Liver (tissue), 10 donors: Measurements from ENCODE around the gene ACAT1. TPM values are rescaled to one million over a fixed set of nuclear protein-coding genes. Genes with fewer than 3 reads are reported as not detected.

Experiments used
- DNase-seq: peaks from one replicate; pipeline ENCODE4 v3.0.0-alpha.2; 2017; ENCODE audit warnings: low spot score
- H3K27ac ChIP-seq, 2 donors: one replicate each; pipeline ENCODE4 v1.7.0; 2013; ENCODE audit warnings: inconsistent platforms in 2 of 2, low read length in 2 of 2, control low read depth in 1 of 2, low read depth in 1 of 2, mild to moderate bottlenecking in 1 of 2
- H3K27me3 ChIP-seq, 4 donors: one replicate each; pipeline versions ENCODE4 v1.6.1 to v1.7.0; 2013; ENCODE audit warnings: low read length in 3 of 4, inconsistent platforms in 1 of 4, mild to moderate bottlenecking in 1 of 4, moderate library complexity in 1 of 4; ENCODE audit not compliant: control insufficient read depth in 4 of 4, insufficient read depth in 4 of 4
- H3K36me3 ChIP-seq, 4 donors: one replicate each; pipeline versions ENCODE4 v1.6.1 to v1.7.0; 2013; ENCODE audit warnings: low read length in 3 of 4, mild to moderate bottlenecking in 3 of 4, low read depth in 1 of 4, moderate library complexity in 1 of 4; ENCODE audit not compliant: control insufficient read depth in 4 of 4, insufficient read depth in 3 of 4
- H3K4me1 ChIP-seq, 4 donors: one replicate each; pipeline versions ENCODE4 v1.6.1 to v1.7.0; 2013; ENCODE audit warnings: low read length in 3 of 4, mild to moderate bottlenecking in 3 of 4, moderate library complexity in 1 of 4; ENCODE audit not compliant: control insufficient read depth in 4 of 4, insufficient read depth in 4 of 4
- H3K4me3 ChIP-seq, 3 donors: one replicate each; pipeline versions ENCODE4 v1.6.1 to v1.7.0; 2013; ENCODE audit warnings: low read length in 3 of 3, control low read depth in 1 of 3, low read depth in 1 of 3, mild to moderate bottlenecking in 1 of 3
- H3K9ac ChIP-seq, 2 donors: one replicate each; pipeline ENCODE4 v1.7.0; 2013; ENCODE audit warnings: low read length in 2 of 2, mild to moderate bottlenecking in 2 of 2, moderate library complexity in 2 of 2, control low read depth in 1 of 2, low read depth in 1 of 2
- H3K9me3 ChIP-seq, 4 donors: one replicate each; pipeline versions ENCODE4 v1.6.1 to v1.7.0; 2013; ENCODE audit warnings: low read length in 3 of 4; ENCODE audit not compliant: control insufficient read depth in 4 of 4
- ATF3 ChIP-seq: IDR thresholded peaks from 2 replicates; pipeline ENCODE4 v1.6.1; 2016; ENCODE audit warnings: antibody characterized with exemption
- FOXA2 ChIP-seq: IDR thresholded peaks from 2 replicates; pipeline ENCODE4 v1.6.1; 2016; ENCODE audit warnings: antibody characterized with exemption
- NR2F2 ChIP-seq: IDR thresholded peaks from 2 replicates; pipeline ENCODE4 v1.6.1; 2016; ENCODE audit warnings: antibody characterized with exemption
- RAD21 ChIP-seq, 2 donors: IDR thresholded peaks; 2 replicates each; pipeline ENCODE4 v1.6.1; 2016; ENCODE audit warnings: antibody characterized with exemption in 2 of 2, mild to moderate bottlenecking in 2 of 2
- WGBS: extraction: QIAGEN DNeasy Blood & Tissue Kit; methylation state at CpG from one replicate; pipeline ENCODE4 v1.1.7; 2013; 5-methylcytosine and 5-hydroxymethylcytosine counted together
- polyA plus RNA-seq, 2 donors: library from polyadenylated mRNA; stranded (reverse) in 1 of 2; unstranded in 1 of 2; fragments of 200-250 nt in 1 of 2; fragments of >200 nt in 1 of 2; fragmentation: Nextera tagmentation in 1 of 2; extraction: Ambion mirVana in 1 of 2; gene quantifications; one replicate each; pipeline versions ENCODE4 v1.2.1 to v1.2.3, GENCODE V29; 2013 to 2015
- small RNA-seq: library from RNA; depleted of rRNA; stranded (forward); fragments of <200 nt; gene quantifications from one replicate; pipeline ENCODE3, GENCODE V24; 2014
- total RNA-seq, 2 donors: library from RNA; depleted of rRNA; stranded (reverse); fragments of >200 nt; gene quantifications; one replicate each; pipeline ENCODE4 v1.2.3, GENCODE V29; 2014
- TF ChIP-seq, protein P1 (sequence below): fragments of 150-350 bp; IDR thresholded peaks from 2 replicates; pipeline ENCODE4 v1.5.1; 2017; ENCODE audit warnings: improper control_type of control experiment, low read depth, low read length; ENCODE audit not compliant: missing input control
- TF ChIP-seq, protein P2 (sequence below): IDR thresholded peaks from 2 replicates; pipeline ENCODE4 v1.6.1; 2016; ENCODE audit warnings: antibody characterized with exemption
- TF ChIP-seq, protein P3 (sequence below): IDR thresholded peaks from 2 replicates; pipeline ENCODE4 v1.6.1; 2016; ENCODE audit warnings: antibody characterized with exemption
- donor health status: healthy.
- donor health status: healthy.
- donor health status: healthy.
- donor health status: healthy.
- donor health status: healthy.

ACAT1 gene
- total and polyA plus RNA-seq, 4 donors: 99.8 to 1,048 (median 575) TPM

DNA sequence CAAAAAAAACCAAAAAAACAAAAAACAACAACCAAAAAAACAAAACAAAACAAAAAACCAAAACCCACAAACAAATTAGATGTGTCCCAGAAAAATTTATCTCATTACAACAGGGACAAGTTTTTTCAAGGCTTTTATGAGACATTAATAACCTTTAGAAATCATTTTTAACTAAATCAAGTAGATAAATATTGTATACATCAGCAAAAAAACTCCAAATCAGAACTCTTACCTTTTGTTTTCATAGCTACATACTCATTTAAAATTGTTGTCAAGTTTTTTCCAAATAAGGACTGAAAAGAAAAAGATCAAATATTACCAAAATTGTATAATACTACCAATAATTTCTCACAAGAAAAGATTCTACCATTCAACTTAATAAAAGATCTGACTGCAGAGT is 72.4 kb downstream of the ACAT1 start (continued):
- TF ChIP-seq, protein P1, sequence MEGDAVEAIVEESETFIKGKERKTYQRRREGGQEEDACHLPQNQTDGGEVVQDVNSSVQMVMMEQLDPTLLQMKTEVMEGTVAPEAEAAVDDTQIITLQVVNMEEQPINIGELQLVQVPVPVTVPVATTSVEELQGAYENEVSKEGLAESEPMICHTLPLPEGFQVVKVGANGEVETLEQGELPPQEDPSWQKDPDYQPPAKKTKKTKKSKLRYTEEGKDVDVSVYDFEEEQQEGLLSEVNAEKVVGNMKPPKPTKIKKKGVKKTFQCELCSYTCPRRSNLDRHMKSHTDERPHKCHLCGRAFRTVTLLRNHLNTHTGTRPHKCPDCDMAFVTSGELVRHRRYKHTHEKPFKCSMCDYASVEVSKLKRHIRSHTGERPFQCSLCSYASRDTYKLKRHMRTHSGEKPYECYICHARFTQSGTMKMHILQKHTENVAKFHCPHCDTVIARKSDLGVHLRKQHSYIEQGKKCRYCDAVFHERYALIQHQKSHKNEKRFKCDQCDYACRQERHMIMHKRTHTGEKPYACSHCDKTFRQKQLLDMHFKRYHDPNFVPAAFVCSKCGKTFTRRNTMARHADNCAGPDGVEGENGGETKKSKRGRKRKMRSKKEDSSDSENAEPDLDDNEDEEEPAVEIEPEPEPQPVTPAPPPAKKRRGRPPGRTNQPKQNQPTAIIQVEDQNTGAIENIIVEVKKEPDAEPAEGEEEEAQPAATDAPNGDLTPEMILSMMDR: no peak
- no peak for TF ChIP-seq FOXA2

DNA sequence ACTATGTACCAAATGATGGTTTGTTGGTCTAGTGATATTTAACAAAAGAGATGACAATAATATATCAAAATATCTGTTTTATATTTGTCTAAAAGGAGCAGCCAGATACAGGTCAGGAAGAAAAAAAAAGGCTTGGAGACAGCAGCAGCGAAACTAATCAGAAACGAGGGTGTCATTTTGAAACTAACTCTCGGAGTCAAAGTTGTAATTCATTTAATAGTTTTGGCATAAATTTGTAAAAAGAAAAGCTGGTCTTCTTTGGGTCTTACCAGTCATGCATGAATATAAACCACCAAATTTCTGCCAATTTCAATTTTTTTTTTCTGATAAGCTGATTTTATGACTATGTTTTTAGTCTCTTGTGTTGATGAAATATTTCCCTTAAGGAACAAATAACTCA is 75.5 kb downstream of the ACAT1 start:
- Histone ChIP-seq H3K36me3 (peaks cover 2 to 12% (median 6%) of the 10 kb centered on the region in 4 donors), H3K9ac (no peak overlapping the region), H3K27me3 (no peaks in the 10 kb centered on the region), H3K27ac (no peak overlapping the region), H3K4me3 (no peak overlapping the region), H3K4me1 (peaks cover 2 to 6% (median 5%) of the 10 kb centered on the region in 4 donors), H3K9me3 (no peaks in the 10 kb centered on the region)
- TF ChIP-seq ATF3: no peak
- TF ChIP-seq, protein P2, sequence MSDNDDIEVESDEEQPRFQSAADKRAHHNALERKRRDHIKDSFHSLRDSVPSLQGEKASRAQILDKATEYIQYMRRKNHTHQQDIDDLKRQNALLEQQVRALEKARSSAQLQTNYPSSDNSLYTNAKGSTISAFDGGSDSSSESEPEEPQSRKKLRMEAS: no peak
- TF ChIP-seq NR2F2: no peak
- TF ChIP-seq RAD21 (IDR thresholded peaks at IDR 0.05): no peak
- TF ChIP-seq, protein P3, sequence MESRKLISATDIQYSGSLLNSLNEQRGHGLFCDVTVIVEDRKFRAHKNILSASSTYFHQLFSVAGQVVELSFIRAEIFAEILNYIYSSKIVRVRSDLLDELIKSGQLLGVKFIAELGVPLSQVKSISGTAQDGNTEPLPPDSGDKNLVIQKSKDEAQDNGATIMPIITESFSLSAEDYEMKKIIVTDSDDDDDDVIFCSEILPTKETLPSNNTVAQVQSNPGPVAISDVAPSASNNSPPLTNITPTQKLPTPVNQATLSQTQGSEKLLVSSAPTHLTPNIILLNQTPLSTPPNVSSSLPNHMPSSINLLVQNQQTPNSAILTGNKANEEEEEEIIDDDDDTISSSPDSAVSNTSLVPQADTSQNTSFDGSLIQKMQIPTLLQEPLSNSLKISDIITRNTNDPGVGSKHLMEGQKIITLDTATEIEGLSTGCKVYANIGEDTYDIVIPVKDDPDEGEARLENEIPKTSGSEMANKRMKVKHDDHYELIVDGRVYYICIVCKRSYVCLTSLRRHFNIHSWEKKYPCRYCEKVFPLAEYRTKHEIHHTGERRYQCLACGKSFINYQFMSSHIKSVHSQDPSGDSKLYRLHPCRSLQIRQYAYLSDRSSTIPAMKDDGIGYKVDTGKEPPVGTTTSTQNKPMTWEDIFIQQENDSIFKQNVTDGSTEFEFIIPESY: no peak
- no peak for DNase-seq
- 81% methylated on average over 3 of the region's 3 CpGs for WGBS

Small RNA genes within 50 kb of the gene (small RNA-seq; reads per million reads assigned to genes)
- gene RF00019: not detected

Other genes with a start within 250 kb of the ACAT1 start
- gene RAB39A, start 193.1 kb upstream of the ACAT1 start, total RNA-seq: 1 to 10 TPM; 1.7 to 3.5 TPM
- gene RAB39A, start 193.1 kb upstream of the ACAT1 start, polyA plus RNA-seq: under 1 TPM; 0.14 to 0.17 TPM
- 10 to 100 TPM; 14.5 to 21.1 TPM for gene CUL5, start 112.7 kb upstream of the ACAT1 start, total RNA-seq
- 10 to 100 TPM in 1 of 2 donors, 1 to 10 TPM in 1; 5.6 to 11.4 TPM for gene CUL5, start 112.7 kb upstream of the ACAT1 start, polyA plus RNA-seq
- 10 to 100 TPM in 1 of 2 donors, 1 to 10 TPM in 1; 8.5 to 12.7 TPM for gene NPAT, start 101.1 kb downstream of the ACAT1 start, total RNA-seq
- 1 to 10 TPM; 1.6 to 3.3 TPM for gene NPAT, start 101.1 kb downstream of the ACAT1 start, polyA plus RNA-seq
- 10 to 100 TPM; 31.3 to 65.7 TPM for gene ATM, start 101.5 kb downstream of the ACAT1 start, total RNA-seq
- gene ATM, start 101.5 kb downstream of the ACAT1 start, polyA plus RNA-seq: 10 to 100 TPM in 1 of 2 donors, 1 to 10 TPM in 1; 9.9 to 10.4 TPM